Urinary bladder (tissue), 4 donors: ENCODE data around the gene TCOF1. TPM values are rescaled to one million over a fixed set of nuclear protein-coding genes. Genes with fewer than 3 reads are reported as not detected.

Experiments
- DNase-seq: peaks from one replicate; pipeline ENCODE4 v3.0.0-alpha.2; 2015; ENCODE audit errors: extremely low spot score
- H3K27ac ChIP-seq: one replicate; pipeline ENCODE4 v1.5.1; 2013; ENCODE audit warnings: low read depth, mild to moderate bottlenecking, moderate library complexity
- H3K36me3 ChIP-seq: one replicate; pipeline ENCODE4 v1.6.1; 2013; ENCODE audit warnings: mild to moderate bottlenecking, moderate library complexity; ENCODE audit not compliant: insufficient read depth
- H3K4me1 ChIP-seq: one replicate; pipeline ENCODE4 v1.6.1; 2013; ENCODE audit warnings: mild to moderate bottlenecking, moderate library complexity; ENCODE audit not compliant: insufficient read depth
- H3K4me3 ChIP-seq: one replicate; pipeline ENCODE4 v1.5.1; 2013; ENCODE audit warnings: low read depth, low read length
- WGBS: extraction: QIAGEN DNeasy Blood & Tissue Kit; methylation state at CpG from one replicate; pipeline ENCODE4 v1.1.7; 2013; 5-methylcytosine and 5-hydroxymethylcytosine counted together
- polyA plus RNA-seq: library from polyadenylated mRNA; stranded (reverse); fragments of 200-250 nt; gene quantifications from one replicate; pipeline ENCODE4 v1.2.3, GENCODE V29; 2013
- total RNA-seq: library from RNA; depleted of rRNA; stranded (reverse); fragments of >200 nt; gene quantifications from one replicate; pipeline ENCODE4 v1.2.3, GENCODE V29; 2014
- donor health status: healthy with polysubstance abuse.
- donor health status: healthy.

TCOF1 gene
- total and polyA plus RNA-seq, 2 donors = 11.9 to 22.8 TPM

DNA sequence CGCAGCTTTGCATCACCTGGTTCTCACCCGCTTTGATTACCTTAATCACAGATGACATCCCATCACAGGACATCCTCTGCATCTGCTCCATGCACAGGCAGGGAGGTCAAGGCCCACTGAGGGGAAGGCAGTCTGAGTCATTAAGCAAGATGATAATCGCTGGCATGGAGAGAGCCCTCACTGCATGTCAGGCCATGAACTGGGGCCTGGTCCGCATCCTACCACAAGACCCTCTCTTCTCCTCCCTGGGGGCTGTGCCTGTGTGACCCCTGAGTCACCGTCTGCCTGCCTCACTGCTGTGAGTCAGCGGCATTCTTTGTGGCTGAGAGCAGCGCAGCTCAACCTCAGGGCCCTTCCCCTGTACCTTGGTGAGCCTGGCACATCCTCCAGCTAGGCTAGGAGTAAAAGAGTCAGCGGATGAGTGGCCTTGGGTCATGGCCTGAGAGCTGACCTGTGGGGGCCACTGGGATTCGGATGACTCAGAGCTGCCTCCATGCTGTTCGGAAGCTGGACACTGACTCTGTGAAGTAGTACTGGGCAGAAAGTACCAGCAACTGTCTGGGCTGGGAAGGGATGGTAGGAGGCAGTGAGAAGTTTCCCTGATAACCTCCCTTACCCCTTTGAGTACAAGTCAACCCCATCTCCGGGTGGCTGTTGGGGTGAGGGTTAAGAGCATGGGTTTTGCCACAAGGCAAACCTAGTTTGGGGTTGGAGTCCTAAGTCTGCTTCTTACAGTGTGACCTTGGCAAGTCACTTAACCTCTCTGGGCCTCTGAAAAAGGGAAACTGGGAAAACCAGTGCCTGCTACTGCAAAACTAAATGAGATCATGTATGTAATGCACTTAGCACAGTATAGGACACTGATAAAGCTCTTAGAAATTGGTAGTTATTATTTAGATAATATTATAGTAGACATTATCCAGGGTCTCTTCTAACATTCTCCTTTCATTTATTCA lies 40.2 kb upstream of the TCOF1 start:
- DNase-seq = no peak
- whole genome bisulfite sequencing = 70% methylated on average over 11 of the region's 11 CpGs
- Histone ChIP-seq H3K36me3 (no peaks in the 10 kb centered on the region), H3K4me3 (no peak overlapping the region), H3K4me1 (no peaks in the 10 kb centered on the region), H3K27ac (no peak overlapping the region)

DNA sequence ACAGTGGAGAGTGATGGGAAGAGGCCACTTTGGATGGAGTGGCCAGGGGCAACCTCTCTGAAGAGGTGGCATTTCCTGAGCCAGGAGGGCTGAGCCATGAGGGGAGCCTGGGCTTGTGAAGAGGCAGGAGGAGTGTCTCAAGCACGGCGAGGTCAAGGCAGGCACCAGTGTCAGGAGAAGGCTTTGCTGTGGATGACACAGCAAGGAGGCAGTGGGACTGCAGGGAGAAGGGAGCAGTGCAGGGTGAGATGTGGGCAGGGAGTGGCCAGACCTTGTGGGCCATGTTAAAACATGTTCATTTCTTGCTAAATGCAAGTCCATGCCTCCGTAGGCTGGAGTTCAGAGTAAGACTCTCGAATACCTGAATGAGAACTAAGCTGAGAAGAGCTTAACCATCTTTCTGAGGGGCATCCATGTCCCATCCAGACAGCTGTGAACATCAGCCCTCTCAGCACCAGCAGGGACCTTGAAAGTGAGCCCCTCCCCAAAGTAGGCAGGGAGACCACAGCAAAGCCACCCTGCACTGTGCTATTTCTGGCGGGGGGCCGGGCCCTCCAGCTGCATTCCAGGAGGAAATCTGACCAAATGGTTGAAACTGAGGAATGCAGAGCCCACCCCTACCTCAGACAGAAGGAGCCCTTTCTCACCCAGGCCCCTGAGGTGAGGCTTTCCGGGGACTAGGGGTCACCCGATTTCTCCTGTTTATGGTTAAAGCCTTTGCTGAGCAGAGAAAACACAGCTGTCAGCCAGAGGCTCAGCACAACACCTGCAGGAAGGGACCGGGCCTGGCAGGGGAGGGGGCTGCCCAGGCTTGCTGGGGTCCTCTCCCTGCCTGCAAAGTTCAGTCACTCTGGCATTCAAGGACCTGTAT lies 38.6 kb upstream of the TCOF1 start:
- Histone ChIP-seq H3K4me3 (no peak overlapping the region), H3K27ac (no peak overlapping the region), H3K36me3 (no peaks in the 10 kb centered on the region), H3K4me1 (no peaks in the 10 kb centered on the region)
- no peak for DNase-seq
- WGBS = 73% methylated on average over 9 of the region's 9 CpGs

DNA sequence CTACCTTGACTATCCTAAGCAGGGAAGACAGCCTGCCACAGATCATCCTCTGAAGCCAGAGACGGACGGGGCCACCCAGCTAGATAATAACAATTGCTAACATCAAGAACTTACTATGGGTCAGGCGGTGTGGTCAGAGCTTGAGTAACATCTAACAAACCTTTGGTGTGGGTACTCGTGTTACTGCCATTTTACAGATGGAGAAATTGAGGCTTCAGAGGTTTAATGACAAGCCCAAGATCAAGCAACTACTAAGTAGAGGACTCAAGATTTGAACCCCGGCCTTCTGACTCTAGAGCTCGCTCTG lies 38.1 kb upstream of the TCOF1 start:
- WGBS = 92% methylated on average over 6 of the region's 6 CpGs
- no peaks in the 10 kb centered on the region for H3K36me3 ChIP-seq
- no peak overlapping the region for H3K27ac ChIP-seq
- H3K4me1 ChIP-seq = no peaks in the 10 kb centered on the region
- no peak for DNase-seq
- H3K4me3 ChIP-seq = no peak overlapping the region

DNA sequence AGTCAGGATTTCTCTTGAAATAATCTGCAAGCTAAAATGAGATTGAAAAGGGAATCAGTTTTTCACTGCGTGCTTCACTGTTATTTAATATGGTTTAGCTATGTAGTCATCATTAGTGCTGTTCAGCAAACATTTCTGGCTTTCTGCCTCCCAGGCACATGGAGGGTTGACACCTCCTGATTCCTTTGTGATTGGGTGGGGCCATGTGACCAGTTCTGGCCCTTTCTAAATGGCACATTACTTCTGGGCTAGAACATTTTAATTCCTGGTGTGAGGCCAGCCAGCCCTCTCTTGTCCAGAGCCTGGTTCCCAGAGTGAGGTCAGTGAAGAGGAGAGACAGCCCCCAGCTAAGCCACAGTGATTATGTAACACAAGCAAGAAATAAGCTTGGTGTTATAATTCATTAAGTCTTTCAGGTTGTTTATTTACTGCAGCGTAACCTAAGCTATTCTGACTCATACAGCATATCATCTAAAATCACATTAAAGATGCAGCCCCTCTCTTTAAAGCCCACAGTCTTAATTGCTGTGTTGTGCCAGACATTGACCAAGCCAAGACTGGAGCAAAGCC lies 37.4 kb upstream of the TCOF1 start:
- no peak for DNase-seq
- Histone ChIP-seq H3K4me1 (no peaks in the 10 kb centered on the region), H3K36me3 (no peaks in the 10 kb centered on the region), H3K4me3 (no peak overlapping the region), H3K27ac (no peak overlapping the region)
- 27% methylated on average over 2 of the region's 2 CpGs for WGBS

DNA sequence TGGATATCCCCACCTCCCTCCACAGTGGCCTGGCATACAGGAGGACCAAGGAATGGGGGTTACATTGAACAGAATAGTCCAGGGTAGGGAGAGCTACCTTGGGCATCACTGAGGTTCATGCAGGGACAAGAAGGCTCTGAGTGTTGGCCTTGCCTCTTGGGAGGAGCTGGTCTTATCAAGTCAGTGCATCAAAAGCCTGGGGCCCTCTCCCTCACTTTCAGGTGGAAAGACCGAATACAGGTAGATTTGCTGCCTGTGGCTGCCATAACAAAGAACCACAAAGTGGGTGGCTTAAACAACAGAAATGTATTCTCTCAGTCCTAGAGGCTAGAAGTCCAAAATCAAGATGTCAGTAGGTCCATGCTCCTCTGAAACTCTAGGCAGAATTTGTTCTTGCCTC lies 36.3 kb upstream of the TCOF1 start:
- no peak overlapping the region for H3K4me3 ChIP-seq
- WGBS = 88% methylated on average over 1 of the region's 1 CpG
- no peak for DNase-seq
- no peaks in the 10 kb centered on the region for H3K4me1 ChIP-seq
- H3K36me3 ChIP-seq = no peaks in the 10 kb centered on the region
- no peak overlapping the region for H3K27ac ChIP-seq

DNA sequence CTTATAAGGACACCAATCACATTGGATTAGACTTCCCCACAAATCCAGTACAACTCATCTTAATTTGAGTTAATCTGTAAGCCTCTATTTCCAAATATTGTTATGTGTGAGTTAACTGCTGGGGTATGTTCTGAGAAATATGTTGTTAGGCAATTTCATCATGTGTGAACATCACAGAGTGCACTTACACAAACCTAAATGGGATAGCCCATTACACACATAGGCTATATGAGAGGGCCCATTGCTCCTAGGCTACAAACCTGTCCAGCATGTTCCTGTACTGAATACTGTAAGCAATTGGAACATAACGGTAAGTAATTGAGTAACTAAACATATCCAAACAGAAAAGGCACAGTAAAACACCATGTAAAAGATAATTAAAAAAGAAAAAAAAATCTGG lies 35.7 kb upstream of the TCOF1 start:
- WGBS = 93% methylated on average over 1 of the region's 1 CpG
- Histone ChIP-seq H3K4me3 (no peak overlapping the region), H3K4me1 (no peaks in the 10 kb centered on the region), H3K27ac (no peak overlapping the region), H3K36me3 (no peaks in the 10 kb centered on the region)
- DNase-seq = no peak

DNA sequence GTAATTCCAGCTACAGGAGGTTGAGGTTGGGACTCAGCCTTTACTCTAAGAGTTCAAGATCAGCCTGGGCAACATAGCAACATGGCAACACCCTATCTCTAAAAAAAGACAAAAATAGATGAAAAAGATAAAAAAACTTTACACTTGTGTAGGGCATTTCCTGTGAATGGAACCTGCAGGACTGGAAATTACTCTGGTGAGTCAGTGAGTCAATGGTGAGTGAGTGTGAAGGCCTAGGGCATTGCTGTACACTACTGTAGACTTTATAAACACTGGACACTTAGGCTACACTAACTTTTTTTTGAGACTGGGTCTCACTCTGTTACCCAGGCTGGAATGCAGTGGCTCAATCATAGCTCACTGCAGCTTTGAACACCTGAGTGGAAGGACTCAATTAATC lies 35.3 kb upstream of the TCOF1 start:
- H3K4me1 ChIP-seq = no peaks in the 10 kb centered on the region
- no peak overlapping the region for H3K4me3 ChIP-seq
- no peaks in the 10 kb centered on the region for H3K36me3 ChIP-seq
- DNase-seq = no peak
- no peak overlapping the region for H3K27ac ChIP-seq

DNA sequence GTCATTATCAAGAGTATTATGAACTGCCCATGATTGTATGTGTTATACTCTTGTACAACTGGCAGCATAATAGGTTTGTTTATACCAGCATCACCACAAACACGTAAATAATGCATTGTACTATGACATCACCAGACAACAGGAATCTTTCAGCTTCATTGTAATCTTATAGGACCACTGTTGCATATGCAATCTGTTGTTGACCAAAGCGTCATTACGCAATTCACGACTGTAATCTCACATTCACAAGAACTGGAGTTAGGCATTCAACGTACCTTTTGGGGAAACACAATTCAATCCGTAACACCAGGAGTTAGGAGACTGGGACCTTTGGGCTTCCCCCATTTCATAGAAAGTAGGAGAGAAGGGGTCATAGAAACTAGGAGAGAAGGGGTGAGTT lies 34.4 kb upstream of the TCOF1 start:
- WGBS = 78% methylated on average over 6 of the region's 6 CpGs
- H3K4me3 ChIP-seq = no peak overlapping the region
- H3K36me3 ChIP-seq = no peaks in the 10 kb centered on the region
- H3K4me1 ChIP-seq = no peaks in the 10 kb centered on the region
- H3K27ac ChIP-seq = no peak overlapping the region
- no peak for DNase-seq

DNA sequence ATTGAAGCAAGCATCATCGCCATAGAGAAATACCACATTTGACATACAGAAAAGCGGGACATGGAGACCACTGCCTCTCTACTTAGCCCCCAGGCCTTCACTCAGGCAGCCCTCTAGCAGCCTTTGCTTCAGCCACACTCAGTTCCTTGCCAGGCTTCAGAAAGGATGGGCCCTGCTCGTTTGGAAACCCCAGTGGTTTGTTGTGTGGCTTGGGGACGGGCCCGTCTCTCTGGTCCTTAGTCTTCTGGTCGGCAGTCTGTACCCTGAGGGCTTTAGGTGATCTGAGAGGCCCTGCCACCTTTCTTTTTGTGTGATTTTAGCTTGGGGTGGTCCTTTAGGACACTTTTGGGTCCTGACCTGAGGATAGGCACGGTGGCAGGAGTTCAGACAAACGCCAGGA lies 33.7 kb upstream of the TCOF1 start:
- DNase-seq = no peak
- Histone ChIP-seq H3K4me1 (no peaks in the 10 kb centered on the region), H3K36me3 (no peaks in the 10 kb centered on the region), H3K4me3 (no peak overlapping the region), H3K27ac (no peak overlapping the region)
- 89% methylated on average over 8 of the region's 8 CpGs for WGBS

DNA sequence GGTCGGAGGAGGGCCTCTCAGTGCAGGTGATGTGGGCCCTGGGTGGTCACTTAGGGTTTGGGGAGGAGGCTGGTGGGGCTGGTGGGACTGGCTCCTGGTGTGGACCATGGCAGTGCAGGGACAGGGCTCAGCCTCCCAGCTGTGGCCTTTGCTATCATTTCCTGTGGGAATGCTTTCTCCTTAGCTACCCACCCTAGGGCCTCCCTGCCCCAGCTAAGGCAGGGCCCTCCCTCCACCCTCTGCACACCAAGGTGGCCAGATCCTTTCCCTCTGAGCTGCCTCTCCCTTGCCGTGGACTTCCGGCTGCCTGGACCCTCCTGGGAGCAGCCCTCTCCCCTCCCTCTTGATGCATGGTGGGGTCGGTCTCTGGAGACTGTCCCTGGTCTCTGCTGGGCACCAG lies 32.1 kb upstream of the TCOF1 start:
- Histone ChIP-seq H3K4me1 (no peaks in the 10 kb centered on the region), H3K36me3 (no peaks in the 10 kb centered on the region), H3K4me3 (no peak overlapping the region), H3K27ac (no peak overlapping the region)
- WGBS = 93% methylated on average over 4 of the region's 4 CpGs
- DNase-seq = no peak

DNA sequence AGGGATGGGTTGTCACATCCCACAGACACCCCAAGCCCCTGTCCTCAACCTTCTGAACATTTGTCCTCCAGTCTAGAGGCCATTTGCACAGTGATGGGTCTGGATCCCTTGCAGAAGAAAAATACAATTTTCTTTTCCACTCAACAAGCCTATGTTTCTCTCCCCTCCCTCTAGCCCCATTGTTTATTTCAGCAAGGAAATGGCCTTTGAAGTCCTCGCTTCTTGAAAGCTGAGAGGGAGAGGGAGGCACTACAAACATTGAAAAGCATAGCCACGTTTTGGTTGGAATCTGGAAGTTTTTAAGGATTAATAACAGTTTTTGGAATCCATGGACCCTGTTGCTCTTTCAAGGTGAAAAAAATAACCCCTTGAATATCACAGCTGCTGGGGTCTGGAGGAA lies 30.8 kb upstream of the TCOF1 start:
- Histone ChIP-seq H3K4me1 (no peaks in the 10 kb centered on the region), H3K36me3 (no peaks in the 10 kb centered on the region), H3K27ac (no peak overlapping the region), H3K4me3 (no peak overlapping the region)
- 38% methylated on average over 2 of the region's 2 CpGs for WGBS
- no peak for DNase-seq

DNA sequence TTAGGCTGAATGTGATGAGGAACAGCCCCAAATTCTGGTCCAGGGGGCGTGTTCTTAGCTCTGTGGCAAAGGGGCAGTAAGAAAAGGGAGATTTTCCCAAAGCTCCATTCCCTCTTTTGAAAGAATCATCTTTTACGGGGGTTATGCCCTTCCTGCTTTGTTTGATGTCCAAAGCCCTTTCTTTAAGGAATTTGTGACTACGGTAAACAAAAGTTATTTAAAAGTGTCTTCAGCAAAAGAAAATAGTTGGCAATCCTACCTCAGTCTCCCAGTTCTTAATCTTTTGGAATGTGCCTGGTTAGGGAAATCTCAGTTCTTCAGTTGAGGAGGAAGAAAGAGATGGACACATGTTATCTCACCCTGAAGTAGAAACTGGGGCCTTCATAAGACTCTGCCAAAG lies 30.4 kb upstream of the TCOF1 start:
- WGBS = 41% methylated on average over 3 of the region's 3 CpGs
- no peak for DNase-seq
- Histone ChIP-seq H3K27ac (no peak overlapping the region), H3K4me3 (no peak overlapping the region), H3K4me1 (no peaks in the 10 kb centered on the region), H3K36me3 (no peaks in the 10 kb centered on the region)

DNA sequence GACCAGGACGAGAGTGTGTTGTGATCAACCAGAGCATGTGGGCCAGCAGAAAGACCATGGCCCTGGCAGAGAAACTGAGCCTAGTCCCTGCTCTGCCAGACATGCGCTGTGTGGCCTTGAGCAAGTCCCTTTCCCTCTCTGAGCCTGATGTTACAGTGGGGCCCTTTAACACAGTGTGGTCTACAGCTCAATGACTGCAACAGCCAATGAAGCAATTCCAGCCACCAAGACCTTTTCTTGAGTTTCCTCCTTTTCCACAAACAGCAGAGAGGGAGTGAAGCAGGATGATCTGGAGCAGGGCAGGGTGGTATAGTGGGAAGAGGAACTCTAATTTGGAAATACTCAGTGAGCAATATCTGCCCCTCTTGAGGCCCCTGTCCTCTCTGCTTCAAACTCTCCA lies 29.0 kb upstream of the TCOF1 start:
- no peak for DNase-seq
- H3K27ac ChIP-seq = no peak overlapping the region
- H3K4me3 ChIP-seq = no peak overlapping the region
- WGBS = 91% methylated on average over 2 of the region's 2 CpGs
- no peaks in the 10 kb centered on the region for H3K4me1 ChIP-seq
- H3K36me3 ChIP-seq = no peaks in the 10 kb centered on the region

DNA sequence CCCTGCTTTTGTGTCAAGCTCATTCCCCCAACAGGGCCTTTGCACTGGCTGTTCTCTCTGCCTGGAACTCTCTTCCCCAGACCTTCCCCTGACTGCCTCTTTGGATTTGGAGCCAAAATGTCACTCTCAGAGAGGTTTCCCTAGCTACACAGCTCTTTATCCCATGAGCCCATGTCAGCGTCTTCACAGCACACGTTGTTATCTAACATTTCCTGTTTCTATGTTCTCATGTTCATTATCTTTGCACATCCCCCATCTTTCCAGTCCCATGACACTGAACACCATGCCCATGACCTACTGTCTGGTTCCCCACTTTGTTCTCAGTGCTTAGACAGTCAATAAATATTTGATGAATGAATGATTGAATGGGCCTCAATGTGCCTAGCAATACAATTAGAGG lies 28.5 kb upstream of the TCOF1 start:
- WGBS = 71% methylated on average over 2 of the region's 2 CpGs
- H3K27ac ChIP-seq = no peak overlapping the region

More for the DNA sequence above, 28.5 kb upstream of the TCOF1 start:
- no peak for DNase-seq
- Histone ChIP-seq H3K4me1 (no peaks in the 10 kb centered on the region), H3K36me3 (no peaks in the 10 kb centered on the region), H3K4me3 (no peak overlapping the region)
